Transverse colon (tissue), 4 donors: ENCODE results near the gene WDR7. TPM values are rescaled to one million over a fixed set of nuclear protein-coding genes. Genes with fewer than 3 reads are reported as not detected.

Experiments
- DNase-seq: peaks from one replicate; pipeline ENCODE4 v3.0.0-alpha.2; 2019
- H3K27ac ChIP-seq, 4 donors: fragments of 200-600 bp; sonication (generic); 2 replicates each; pipeline ENCODE4 v1.5.1; 2016 to 2018; ENCODE audit warnings: inconsistent platforms in 4 of 4
- H3K27me3 ChIP-seq: fragments of 200-600 bp; sonication (generic); 2 replicates; pipeline ENCODE4 v1.5.1; 2017; ENCODE audit warnings: inconsistent platforms
- H3K36me3 ChIP-seq, 4 donors: fragments of 200-600 bp; sonication (generic); 2 replicates each; pipeline ENCODE4 v1.5.1; 2017 to 2019; ENCODE audit warnings: inconsistent platforms in 4 of 4
- H3K4me1 ChIP-seq, 4 donors: fragments of 200-600 bp; sonication (generic); 2 replicates each; pipeline ENCODE4 v1.5.1; 2017 to 2020; ENCODE audit warnings: inconsistent platforms in 4 of 4
- H3K4me3 ChIP-seq, 4 donors: fragments of 200-600 bp; sonication (generic); 1 replicate in 1 of 4; 2 replicates in 3 of 4; pipeline versions ENCODE4 v1.5.1 to v1.6.1; 2017 to 2019; ENCODE audit warnings: inconsistent platforms in 4 of 4
- H3K9me3 ChIP-seq, 2 donors: fragments of 200-600 bp; sonication (generic); 2 replicates each; pipeline ENCODE4 v1.5.1; 2017 to 2019; ENCODE audit warnings: inconsistent platforms in 2 of 2
- EP300 ChIP-seq: sonication (generic); formaldehyde crosslinking; IDR thresholded peaks from one replicate; pipeline ENCODE4 v1.6.1; 2017; ENCODE audit warnings: antibody characterized with exemption, low read depth
- POLR2A ChIP-seq: fragments of 450-650 bp; IDR thresholded peaks from one replicate; pipeline ENCODE4 v1.6.1; 2016; ENCODE audit warnings: antibody characterized with exemption, mild to moderate bottlenecking, moderate library complexity
- POLR2AphosphoS5 ChIP-seq, 3 donors: sonication (generic); formaldehyde crosslinking; IDR thresholded peaks; one replicate each; pipeline ENCODE4 v1.6.1; 2016; ENCODE audit warnings: antibody characterized with exemption in 3 of 3
- WGBS, 2 donors: methylation state at CpG; one replicate each; pipeline ENCODE4 v1.1.5; 2018; ENCODE audit warnings: low coverage in 1 of 2; 5-methylcytosine and 5-hydroxymethylcytosine counted together
- in situ Hi-C, 4 donors: fragments of 200-750 bp; cut with MboI; loops; one replicate each; pipeline versions ENCODE4 v1.15.0 to v1.15.1; 2017; ENCODE audit warnings: low sequenced_read_pairs in 3 of 4, low pct_ligation_motif_present in 1 of 4, low pct_unique_long_range_greater_than_20kb in 1 of 4
- intact Hi-C: fragments of 100-400 bp; cut with DNase I; formaldehyde crosslinking; loops from one replicate; pipeline ENCODE4 v1.15.1; 2023; ENCODE audit warnings: low total_unique reads
- total RNA-seq, 4 donors: library from RNA; depleted of rRNA; stranded (reverse); fragments of >200 nt; gene quantifications; one replicate each; pipeline ENCODE4 v1.1.0, GENCODE V29; 2016
- TF ChIP-seq, protein P1 (sequence below), 5 experiments: fragments of 200-600 bp in 3 of 5; fragments of 450-650 bp in 2 of 5; sonication (generic) in 3 of 5; IDR thresholded peaks; 1 replicate in 2 of 5; 2 replicates in 3 of 5; pipeline ENCODE4 v1.5.1; 2016 to 2017; ENCODE audit warnings: antibody characterized with exemption in 5 of 5, inconsistent platforms in 3 of 5, mild to moderate bottlenecking in 2 of 5, moderate library complexity in 1 of 5

Gene WDR7
- total RNA-seq, 4 donors from 2014 or later: 14.9 to 37.5 (median 27.9) TPM

GRCh38 chr18:56696966-56697365 lies 45.8 kb downstream of the WDR7 start:
- H3K4me1 ChIP-seq: no peaks in the 10 kb centered on the region
- TF ChIP-seq POLR2AphosphoS5 (IDR thresholded peaks at IDR 0.05) (no peak), POLR2A (no peak), EP300 (no peak)
- TF ChIP-seq, protein P1, sequence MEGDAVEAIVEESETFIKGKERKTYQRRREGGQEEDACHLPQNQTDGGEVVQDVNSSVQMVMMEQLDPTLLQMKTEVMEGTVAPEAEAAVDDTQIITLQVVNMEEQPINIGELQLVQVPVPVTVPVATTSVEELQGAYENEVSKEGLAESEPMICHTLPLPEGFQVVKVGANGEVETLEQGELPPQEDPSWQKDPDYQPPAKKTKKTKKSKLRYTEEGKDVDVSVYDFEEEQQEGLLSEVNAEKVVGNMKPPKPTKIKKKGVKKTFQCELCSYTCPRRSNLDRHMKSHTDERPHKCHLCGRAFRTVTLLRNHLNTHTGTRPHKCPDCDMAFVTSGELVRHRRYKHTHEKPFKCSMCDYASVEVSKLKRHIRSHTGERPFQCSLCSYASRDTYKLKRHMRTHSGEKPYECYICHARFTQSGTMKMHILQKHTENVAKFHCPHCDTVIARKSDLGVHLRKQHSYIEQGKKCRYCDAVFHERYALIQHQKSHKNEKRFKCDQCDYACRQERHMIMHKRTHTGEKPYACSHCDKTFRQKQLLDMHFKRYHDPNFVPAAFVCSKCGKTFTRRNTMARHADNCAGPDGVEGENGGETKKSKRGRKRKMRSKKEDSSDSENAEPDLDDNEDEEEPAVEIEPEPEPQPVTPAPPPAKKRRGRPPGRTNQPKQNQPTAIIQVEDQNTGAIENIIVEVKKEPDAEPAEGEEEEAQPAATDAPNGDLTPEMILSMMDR (IDR thresholded peaks at IDR 0.05): no peak
- WGBS, 2 donors: 93 to 94% methylated on average over 2 of the region's 2 CpGs
- H3K27ac ChIP-seq: no peak overlapping the region
- no peaks in the 10 kb centered on the region for H3K9me3 ChIP-seq
- intact Hi-C loops: no loop called here
- H3K4me3 ChIP-seq: no peak overlapping the region
- H3K36me3 ChIP-seq: peaks cover 0 to 14% (median 0%) of the 10 kb centered on the region in 4 donors
- in situ Hi-C loops: no loop called here
- no peak for DNase-seq
- H3K27me3 ChIP-seq: no peaks in the 10 kb centered on the region

DNA sequence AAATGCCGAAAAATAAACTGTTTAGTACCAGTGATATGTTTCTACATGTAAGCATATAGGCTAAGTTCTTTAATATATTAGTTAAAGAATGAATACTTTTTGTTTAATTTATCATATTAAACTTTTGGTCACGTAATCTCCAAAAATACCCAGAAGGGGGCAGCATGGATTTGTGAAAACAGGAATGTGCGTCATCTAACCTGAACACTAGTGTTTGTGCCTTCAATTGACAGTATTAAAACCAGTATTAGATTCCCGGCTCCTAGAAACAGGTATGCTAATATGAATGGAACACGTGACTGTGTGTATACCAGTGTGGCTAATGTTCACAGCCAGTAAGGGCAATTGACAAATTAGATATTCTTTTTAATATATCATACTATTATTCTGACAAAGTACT lies 51.8 kb downstream of the WDR7 start:
- Histone ChIP-seq H3K36me3 (no peaks in the 10 kb centered on the region), H3K27me3 (no peaks in the 10 kb centered on the region), H3K9me3 (no peaks in the 10 kb centered on the region), H3K4me3 (no peak overlapping the region), H3K4me1 (no peaks in the 10 kb centered on the region), H3K27ac (no peak overlapping the region)
- no peak for TF ChIP-seq EP300
- no peak for TF ChIP-seq POLR2A
- TF ChIP-seq, protein P1 (IDR thresholded peaks at IDR 0.05): peak in 4 of 5 experiments; percentile 17 to 27 (median 20)
- TF ChIP-seq POLR2AphosphoS5 (IDR thresholded peaks at IDR 0.05): no peak
- DNase-seq: no peak
- intact Hi-C loops (no loop called here), in situ Hi-C loops (no loop called here)
- 53 to 57% methylated on average over 5 of the region's 5 CpGs for WGBS, 2 donors

GRCh38 chr18:56709463-56709862 lies 58.3 kb downstream of the WDR7 start:
- intact Hi-C loops: no loop called here
- no peaks in the 10 kb centered on the region for H3K27me3 ChIP-seq
- 24 to 31% methylated on average over 2 of the region's 2 CpGs for WGBS, 2 donors
- H3K36me3 ChIP-seq: no peaks in the 10 kb centered on the region
- H3K4me3 ChIP-seq: no peak overlapping the region
- in situ Hi-C loops: no loop called here
- H3K27ac ChIP-seq: no peak overlapping the region
- TF ChIP-seq EP300: no peak
- TF ChIP-seq, protein P1 (IDR thresholded peaks at IDR 0.05): peak in 2 of 5 experiments; percentile 17 to 22
- no peak for TF ChIP-seq POLR2A
- TF ChIP-seq POLR2AphosphoS5 (IDR thresholded peaks at IDR 0.05): no peak
- DNase-seq: no peak
- no peaks in the 10 kb centered on the region for H3K4me1 ChIP-seq
- no peaks in the 10 kb centered on the region for H3K9me3 ChIP-seq

DNA sequence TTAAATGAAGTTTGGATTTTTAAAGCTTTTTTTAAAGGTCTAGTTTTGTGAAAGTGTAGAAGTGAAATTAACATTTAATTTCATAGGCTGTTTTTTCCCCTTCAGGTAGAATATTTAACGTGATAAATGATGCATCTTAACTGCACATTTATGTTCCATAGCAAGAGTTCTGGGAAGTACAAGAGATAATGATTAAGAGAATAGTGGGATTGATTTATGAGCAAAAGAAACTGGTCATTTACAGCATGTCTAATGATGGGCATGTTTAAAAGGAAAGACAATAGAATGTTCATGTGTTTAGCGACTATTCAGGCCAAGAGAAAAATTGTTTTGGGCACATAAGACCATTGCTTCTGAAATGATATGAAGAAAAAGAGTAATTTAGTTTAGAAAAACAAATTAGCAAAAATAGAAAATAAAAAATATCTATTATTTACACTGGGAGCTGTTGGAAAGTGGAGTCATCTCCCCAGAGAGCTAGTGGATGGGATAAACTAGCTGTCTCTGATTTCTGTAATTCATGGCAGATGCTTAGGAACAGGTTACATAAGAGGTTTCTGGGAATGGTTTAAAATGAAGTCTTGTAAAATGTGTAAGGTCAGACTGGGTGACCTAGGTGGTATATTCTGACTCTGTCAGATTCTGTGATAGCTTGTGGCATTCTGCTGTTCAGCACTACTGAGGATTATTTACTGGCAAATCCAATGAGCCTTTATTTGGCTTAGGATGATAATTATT lies 60.7 kb downstream of the WDR7 start:
- Histone ChIP-seq H3K9me3 (no peaks in the 10 kb centered on the region), H3K4me3 (no peak overlapping the region), H3K36me3 (no peaks in the 10 kb centered on the region), H3K4me1 (no peaks in the 10 kb centered on the region), H3K27me3 (no peaks in the 10 kb centered on the region), H3K27ac (no peak overlapping the region)
- TF ChIP-seq POLR2AphosphoS5 (IDR thresholded peaks at IDR 0.05) (no peak), EP300 (no peak), POLR2A (no peak)
- TF ChIP-seq, protein P1 (IDR thresholded peaks at IDR 0.05): no peak
- in situ Hi-C loops: no loop called here
- DNase-seq: no peak
- intact Hi-C loops: no loop called here
- 88 to 97% methylated on average over 2 of the region's 2 CpGs for WGBS, 2 donors
